HFF-Myc (cell line): ENCODE data around the gene PAGE2.
A peak's percentile ranks its signal among the peaks of the same experiment; 100 is the strongest.
"Not testable (repeated sequence)": the region's sequence is repeated elsewhere in the genome, so short reads cannot be mapped to it uniquely, and the experiment has no call there.

Experiments
- DNase-seq: peaks from one replicate; pipeline ENCODE4 v3.0.0-alpha.2; 2011; ENCODE audit warnings: low read depth; ENCODE audit errors: extremely low read depth
- H3K4me3 ChIP-seq: replicated peaks from 2 replicates; pipeline ENCODE4 v1.5.1; 2011; ENCODE audit warnings: low read depth, mild to moderate bottlenecking, control low read depth, low read length
- TF ChIP-seq, protein P1 (sequence below): IDR thresholded peaks from 2 replicates; pipeline ENCODE4 v1.5.1; 2012; ENCODE audit warnings: mild to moderate bottlenecking, low read depth, low read length, control low read depth; ENCODE audit errors: missing control alignments

PAGE2 gene, protein sequence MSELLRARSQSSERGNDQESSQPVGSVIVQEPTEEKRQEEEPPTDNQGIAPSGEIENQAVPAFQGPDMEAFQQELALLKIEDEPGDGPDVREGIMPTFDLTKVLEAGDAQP

GRCh38 chrX:55088795-55089489 is at the start of gene PAGE2:
PAGE2 (plus strand) TSS chrX:55089018; CDS start chrX:55090021, 1,003 bp downstream.
- no peak for DNase-seq
- TF ChIP-seq, protein P1, sequence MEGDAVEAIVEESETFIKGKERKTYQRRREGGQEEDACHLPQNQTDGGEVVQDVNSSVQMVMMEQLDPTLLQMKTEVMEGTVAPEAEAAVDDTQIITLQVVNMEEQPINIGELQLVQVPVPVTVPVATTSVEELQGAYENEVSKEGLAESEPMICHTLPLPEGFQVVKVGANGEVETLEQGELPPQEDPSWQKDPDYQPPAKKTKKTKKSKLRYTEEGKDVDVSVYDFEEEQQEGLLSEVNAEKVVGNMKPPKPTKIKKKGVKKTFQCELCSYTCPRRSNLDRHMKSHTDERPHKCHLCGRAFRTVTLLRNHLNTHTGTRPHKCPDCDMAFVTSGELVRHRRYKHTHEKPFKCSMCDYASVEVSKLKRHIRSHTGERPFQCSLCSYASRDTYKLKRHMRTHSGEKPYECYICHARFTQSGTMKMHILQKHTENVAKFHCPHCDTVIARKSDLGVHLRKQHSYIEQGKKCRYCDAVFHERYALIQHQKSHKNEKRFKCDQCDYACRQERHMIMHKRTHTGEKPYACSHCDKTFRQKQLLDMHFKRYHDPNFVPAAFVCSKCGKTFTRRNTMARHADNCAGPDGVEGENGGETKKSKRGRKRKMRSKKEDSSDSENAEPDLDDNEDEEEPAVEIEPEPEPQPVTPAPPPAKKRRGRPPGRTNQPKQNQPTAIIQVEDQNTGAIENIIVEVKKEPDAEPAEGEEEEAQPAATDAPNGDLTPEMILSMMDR, result no peak
- no peak within 1 kb of the TSS for H3K4me3 ChIP-seq

DNA sequence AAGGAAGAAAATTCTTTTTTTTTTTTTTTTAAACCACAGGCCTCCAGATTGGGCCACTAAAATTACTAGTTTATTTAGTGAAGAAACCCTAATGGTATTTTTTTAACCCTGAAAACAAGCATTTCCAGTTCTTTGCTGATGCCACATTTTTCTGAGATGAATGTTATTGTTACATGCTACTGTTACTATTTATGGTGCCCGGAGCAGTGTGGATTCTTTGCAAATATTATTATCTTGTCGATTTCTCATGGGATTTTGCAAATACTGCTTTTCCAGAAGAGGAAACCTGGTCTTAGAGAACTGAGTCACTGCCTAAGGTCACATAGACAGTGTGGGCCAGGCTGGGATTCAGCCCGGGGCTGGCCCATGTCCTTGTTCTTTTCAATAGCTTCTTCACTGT is 49.3 kb upstream of the PAGE2 start:
- no peak for DNase-seq
- TF ChIP-seq, protein P1, result no peak
- H3K4me3 ChIP-seq, result no peak overlapping the region

GRCh38 chrX:55041514-55041913 is 47.3 kb upstream of the PAGE2 start:
- TF ChIP-seq, protein P1, result no peak
- no peak overlapping the region for H3K4me3 ChIP-seq
- DNase-seq, result no peak

DNA sequence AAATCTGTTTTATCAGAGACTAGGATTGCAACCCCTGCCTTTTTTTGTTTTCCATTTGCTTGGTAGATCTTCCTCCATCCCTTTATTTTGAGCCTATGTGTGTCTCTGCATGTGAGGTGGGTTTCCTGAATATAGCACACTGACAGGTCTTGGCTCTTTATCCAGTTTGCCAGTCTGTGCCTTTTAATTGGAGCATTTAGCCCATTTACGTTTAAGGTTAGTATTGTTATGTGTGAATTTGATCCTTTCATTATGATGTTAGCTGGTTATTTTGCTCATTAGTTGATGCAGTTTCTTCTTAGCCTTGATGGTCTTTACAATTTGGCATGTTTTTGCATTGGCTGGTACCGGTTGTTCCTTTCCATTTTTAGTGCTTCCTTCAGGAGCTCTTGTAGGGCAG is 38.2 kb upstream of the PAGE2 start:
- DNase-seq, H3K4me3 ChIP-seq: not testable (repeated sequence)

- no peak overlapping the region for H3K4me3 ChIP-seq
- TF ChIP-seq, protein P1, result no peak
- DNase-seq, result no peak
Measured at GRCh38 chrX:55056820-55057674, 31.8 kb upstream of the PAGE2 start.

DNA sequence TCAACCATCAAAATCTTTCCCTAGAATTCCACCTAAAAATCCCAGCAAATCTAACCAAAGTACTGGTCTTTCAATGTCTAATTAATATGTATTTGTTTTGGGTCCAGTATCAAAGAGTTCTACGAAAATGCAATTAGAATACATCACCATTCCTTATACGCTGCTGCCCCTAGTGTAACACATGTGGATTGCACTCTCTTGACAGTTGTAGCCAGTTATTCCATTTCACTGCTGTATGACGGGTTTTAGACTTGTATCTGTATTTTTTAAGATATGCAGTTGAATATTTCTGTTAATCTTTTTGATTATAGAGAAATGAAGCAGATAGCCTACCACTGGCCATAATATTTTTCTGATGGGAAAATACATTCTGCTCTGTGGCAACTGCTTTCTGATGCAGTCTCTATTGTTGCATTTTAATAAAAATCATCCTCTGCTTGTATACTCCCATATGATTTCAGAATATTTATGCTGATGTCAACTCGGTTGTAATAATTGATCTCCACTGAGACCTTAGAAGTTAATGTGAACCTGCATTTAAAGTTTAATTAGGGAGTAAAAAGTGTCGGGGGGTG is 31.1 kb upstream of the PAGE2 start:
- TF ChIP-seq, protein P1, result peak; percentile 55
- peak; percentile 9 for DNase-seq
- no peak overlapping the region for H3K4me3 ChIP-seq

GRCh38 chrX:55067180-55067579 is 21.6 kb upstream of the PAGE2 start:
- not testable (repeated sequence) for DNase-seq, H3K4me3 ChIP-seq
